LNCaP clone FGC (cell line): ENCODE measurements around the gene SLC5A10.

Experiments used
- DNase-seq: peaks from one replicate; pipeline ENCODE4 v3.0.0-alpha.2; 2011; ENCODE audit warnings: low read depth
- H3K4me3 ChIP-seq: 2 replicates; pipeline ENCODE4 v1.5.1; 2011; ENCODE audit warnings: mild to moderate bottlenecking, low read depth, low read length, control low read depth
- TF ChIP-seq, protein P1 (sequence below): IDR thresholded peaks from 2 replicates; pipeline ENCODE4 v1.5.1; 2012; ENCODE audit warnings: mild to moderate bottlenecking; ENCODE audit not compliant: control insufficient read depth, insufficient read depth; ENCODE audit errors: extremely low read depth

The SLC5A10 gene

DNA sequence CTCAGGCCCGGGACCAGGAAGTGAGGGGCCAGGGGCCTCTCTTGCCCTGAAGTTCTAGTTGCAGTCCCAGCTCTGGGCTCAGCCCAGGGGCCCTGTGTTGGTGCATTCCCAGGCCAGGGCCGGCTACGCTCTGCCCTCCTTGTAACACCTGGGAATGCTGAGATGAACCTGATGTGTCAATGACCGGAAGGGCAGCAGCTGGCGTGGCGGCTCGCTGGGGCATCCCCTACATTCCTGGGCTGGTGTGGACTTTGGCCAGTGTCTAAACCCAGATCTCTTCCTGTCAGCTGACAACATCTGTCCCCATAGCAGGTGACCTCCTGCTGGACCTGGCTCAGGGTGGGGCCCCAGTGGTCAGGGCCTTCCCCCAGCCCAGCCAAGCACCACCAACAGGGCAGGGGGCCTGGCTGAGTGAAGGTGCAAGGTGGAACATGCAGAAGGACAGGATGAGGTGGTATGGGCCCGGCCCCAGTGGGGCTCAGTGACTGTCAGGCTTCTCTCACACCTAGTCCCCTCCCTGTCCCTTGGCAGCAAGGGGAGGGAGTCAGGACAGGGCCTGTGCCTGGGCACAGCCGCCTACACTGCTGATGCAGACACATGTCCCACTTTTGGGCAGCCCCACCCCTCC, 36.7 kb downstream of the SLC5A10 start:
- TF ChIP-seq, protein P1, sequence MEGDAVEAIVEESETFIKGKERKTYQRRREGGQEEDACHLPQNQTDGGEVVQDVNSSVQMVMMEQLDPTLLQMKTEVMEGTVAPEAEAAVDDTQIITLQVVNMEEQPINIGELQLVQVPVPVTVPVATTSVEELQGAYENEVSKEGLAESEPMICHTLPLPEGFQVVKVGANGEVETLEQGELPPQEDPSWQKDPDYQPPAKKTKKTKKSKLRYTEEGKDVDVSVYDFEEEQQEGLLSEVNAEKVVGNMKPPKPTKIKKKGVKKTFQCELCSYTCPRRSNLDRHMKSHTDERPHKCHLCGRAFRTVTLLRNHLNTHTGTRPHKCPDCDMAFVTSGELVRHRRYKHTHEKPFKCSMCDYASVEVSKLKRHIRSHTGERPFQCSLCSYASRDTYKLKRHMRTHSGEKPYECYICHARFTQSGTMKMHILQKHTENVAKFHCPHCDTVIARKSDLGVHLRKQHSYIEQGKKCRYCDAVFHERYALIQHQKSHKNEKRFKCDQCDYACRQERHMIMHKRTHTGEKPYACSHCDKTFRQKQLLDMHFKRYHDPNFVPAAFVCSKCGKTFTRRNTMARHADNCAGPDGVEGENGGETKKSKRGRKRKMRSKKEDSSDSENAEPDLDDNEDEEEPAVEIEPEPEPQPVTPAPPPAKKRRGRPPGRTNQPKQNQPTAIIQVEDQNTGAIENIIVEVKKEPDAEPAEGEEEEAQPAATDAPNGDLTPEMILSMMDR: no peak
- DNase-seq: no peak
- no peak overlapping the region for H3K4me3 ChIP-seq

DNA sequence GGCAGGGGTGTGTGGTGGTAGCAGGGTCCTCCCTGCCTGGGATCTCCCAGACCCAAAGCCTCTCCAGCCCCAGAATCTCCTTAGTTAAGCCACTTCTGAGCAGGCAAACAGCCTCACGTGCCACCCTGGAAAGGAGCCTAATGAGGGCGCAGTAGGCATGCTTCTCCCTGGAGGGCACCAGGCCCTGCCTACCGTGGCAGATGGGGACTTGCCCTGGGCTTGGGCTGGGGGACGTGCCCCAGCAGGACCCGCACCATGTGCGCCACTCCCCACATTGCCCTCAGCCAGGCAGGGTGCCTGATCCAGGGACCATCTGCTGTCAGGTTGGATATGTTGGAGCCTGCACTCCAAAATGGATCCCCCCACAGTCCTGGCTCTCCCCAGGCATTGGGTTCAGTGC, 38.4 kb downstream of the SLC5A10 start:
- no peak for DNase-seq
- H3K4me3 ChIP-seq: no peak overlapping the region
- TF ChIP-seq, protein P1: no peak

DNA sequence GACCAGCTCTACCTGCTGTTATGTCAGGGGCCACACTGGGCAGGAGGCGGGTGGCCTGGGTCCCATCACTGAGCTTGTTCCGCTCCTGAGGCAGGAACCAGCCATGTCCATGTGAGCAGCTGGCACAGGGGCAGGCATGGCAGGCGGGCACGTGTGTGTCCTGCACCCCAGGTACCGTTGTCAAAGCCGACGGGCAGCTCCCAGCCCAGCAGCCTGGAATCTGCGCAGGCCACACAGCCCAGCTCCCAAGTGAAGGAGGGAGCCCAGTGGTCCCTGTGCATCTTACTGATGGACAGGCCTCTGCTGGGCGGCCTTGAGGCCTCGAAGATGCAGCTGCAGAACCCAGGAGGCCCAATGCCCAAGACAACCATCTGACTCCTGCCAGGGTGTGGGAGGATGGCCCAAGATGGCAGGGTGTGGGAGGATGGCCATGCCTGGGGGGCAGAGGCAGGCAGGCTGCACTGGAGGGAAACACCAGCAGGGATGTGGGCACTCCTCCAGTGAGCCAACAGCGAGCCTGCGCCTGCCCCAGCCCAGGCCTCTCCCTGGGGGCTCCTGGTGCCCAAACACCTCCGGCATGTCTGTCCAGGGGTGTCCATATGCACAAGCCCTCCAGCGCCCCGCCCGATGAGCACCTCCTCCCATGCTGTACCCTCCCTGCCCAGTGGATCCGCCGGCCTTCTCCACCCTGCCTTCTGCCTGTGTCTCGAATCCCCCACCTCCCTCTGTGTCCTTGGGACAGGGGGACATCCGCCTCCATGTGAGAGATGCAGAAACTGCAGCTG, 39.8 kb downstream of the SLC5A10 start:
- TF ChIP-seq, protein P1: no peak
- no peak for DNase-seq

GRCh38 chr17:18992454-18993130, 40.6 kb downstream of the SLC5A10 start:
- TF ChIP-seq, protein P1: no peak
- no peak overlapping the region for H3K4me3 ChIP-seq
- no peak for DNase-seq

More for the DNA sequence above, 39.8 kb downstream of the SLC5A10 start:
- H3K4me3 ChIP-seq: no peak overlapping the region

GRCh38 chr17:18993905-18994526, 42.1 kb downstream of the SLC5A10 start:
- H3K4me3 ChIP-seq: no peak overlapping the region
- TF ChIP-seq, protein P1: no peak
- no peak for DNase-seq

DNA sequence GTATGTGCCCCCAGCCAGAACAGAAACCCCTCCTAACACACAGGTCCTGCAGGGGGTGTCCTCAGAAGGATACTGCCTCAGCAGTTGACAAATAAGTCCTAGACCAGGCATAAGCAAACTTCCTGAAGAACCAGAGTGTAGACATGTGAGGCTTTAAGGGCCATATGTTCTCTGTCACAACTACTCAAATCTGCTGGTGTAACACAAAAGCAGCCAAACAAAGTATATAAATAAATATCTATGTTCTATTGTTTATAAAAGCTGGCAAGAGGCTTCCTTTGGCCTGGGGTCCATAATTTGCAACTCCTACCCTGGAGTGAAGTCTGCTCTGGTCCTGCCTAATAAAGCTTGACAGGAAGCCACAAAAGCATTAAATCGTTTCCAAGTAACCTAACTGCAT, 42.7 kb downstream of the SLC5A10 start:
- TF ChIP-seq, protein P1: no peak
- no peak overlapping the region for H3K4me3 ChIP-seq
- DNase-seq: no peak
